ENCODE data around the gene MAPK8. TPM values are rescaled to one million over a fixed set of nuclear protein-coding genes. Genes with fewer than 3 reads are reported as not detected.

MAPK8 gene
- total RNA-seq, 2 donors from 2014 or later, result 39.3 to 74.4 TPM

DNA sequence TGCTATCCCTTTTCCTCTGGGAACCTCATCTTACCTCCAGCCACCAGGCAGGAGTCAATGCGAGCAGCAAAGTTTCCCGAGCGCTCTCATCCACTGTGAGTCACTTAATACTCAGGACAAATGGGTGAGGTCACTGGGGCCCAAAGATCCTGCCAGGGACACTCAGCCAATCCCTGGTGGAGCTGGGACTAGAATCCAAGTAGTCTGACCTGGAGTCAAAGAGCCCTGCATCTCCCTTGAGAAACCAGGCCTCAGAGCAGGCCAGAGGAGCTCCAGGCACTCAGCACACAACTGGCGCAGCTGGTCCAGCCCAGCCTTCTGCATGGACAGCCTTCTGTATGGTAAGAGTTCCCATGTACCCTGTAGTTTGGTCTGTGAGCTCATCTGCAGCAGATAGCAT lies 142.3 kb downstream of the MAPK8 start:
- Histone ChIP-seq H3K9me3 (no peaks in the 10 kb centered on the region), H3K27ac (no peak overlapping the region), H3K4me1 (replicated peaks) (no peaks in the 10 kb centered on the region), H3K36me3 (no peaks in the 10 kb centered on the region), H3K27me3 (replicated peaks; ENCODE audit: insufficient read depth) (no peaks in the 10 kb centered on the region), H3K4me3 (no peak overlapping the region)
- no peak for DNase-seq (ENCODE audit: low spot score)
- 96% methylated on average over 4 of the region's 4 CpGs for WGBS
- TF ChIP-seq POLR2AphosphoS5 (IDR thresholded peaks at IDR 0.05), result no peak
- TF ChIP-seq POLR2A (IDR thresholded peaks at IDR 0.05), result no peak
- TF ChIP-seq, protein P1, sequence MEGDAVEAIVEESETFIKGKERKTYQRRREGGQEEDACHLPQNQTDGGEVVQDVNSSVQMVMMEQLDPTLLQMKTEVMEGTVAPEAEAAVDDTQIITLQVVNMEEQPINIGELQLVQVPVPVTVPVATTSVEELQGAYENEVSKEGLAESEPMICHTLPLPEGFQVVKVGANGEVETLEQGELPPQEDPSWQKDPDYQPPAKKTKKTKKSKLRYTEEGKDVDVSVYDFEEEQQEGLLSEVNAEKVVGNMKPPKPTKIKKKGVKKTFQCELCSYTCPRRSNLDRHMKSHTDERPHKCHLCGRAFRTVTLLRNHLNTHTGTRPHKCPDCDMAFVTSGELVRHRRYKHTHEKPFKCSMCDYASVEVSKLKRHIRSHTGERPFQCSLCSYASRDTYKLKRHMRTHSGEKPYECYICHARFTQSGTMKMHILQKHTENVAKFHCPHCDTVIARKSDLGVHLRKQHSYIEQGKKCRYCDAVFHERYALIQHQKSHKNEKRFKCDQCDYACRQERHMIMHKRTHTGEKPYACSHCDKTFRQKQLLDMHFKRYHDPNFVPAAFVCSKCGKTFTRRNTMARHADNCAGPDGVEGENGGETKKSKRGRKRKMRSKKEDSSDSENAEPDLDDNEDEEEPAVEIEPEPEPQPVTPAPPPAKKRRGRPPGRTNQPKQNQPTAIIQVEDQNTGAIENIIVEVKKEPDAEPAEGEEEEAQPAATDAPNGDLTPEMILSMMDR (IDR thresholded peaks at IDR 0.05), result no peak
- intact Hi-C loops (cut with DNase I), result no loop called here

DNA sequence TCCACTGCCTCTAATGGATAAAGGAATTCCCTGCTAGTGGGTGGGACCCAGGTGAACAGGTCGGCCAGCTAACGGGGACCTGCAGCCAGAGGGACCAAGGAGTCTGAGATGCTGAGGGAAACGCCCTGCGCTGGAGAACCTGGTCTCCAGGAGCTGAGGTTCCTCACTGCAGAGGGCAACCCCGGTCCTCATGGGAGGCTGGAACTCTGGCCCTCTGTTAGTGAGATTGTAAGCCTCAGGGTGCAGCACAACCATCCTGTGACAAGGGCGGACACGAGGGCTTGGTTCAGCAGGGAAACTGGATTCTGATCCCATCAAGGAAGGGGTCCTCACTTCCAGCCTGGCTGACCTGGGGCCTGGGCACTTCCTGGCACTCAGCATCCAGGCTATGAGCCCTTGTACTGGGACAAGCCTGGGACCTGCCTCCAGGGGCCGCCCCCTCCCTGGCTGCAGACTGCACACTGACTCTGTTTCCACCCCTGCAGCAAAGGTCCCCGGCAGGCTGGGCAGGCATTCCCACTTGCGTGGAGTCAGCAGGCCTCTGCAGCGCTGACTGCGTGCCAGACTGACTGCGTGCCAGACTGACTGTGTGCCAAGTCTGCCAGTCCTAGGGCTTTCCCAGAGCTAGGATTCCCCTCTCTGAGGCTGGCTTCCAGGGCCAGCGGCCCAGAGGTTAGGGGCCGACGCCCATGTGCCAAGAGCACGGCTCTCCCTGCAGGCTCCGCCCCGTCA lies 143.2 kb downstream of the MAPK8 start:
- Histone ChIP-seq H3K27ac (no peak overlapping the region), H3K4me3 (no peak overlapping the region), H3K27me3 (replicated peaks; ENCODE audit: insufficient read depth) (no peaks in the 10 kb centered on the region), H3K4me1 (replicated peaks) (no peaks in the 10 kb centered on the region), H3K36me3 (no peaks in the 10 kb centered on the region), H3K9me3 (no peaks in the 10 kb centered on the region)
- WGBS, result 90% methylated on average over 19 of the region's 19 CpGs
- intact Hi-C loops (cut with DNase I), result no loop called here
- TF ChIP-seq, protein P1 (IDR thresholded peaks at IDR 0.05), result no peak
- no peak for TF ChIP-seq POLR2A (IDR thresholded peaks at IDR 0.05)
- no peak for TF ChIP-seq POLR2AphosphoS5 (IDR thresholded peaks at IDR 0.05)
- no peak for DNase-seq (ENCODE audit: low spot score)

DNA sequence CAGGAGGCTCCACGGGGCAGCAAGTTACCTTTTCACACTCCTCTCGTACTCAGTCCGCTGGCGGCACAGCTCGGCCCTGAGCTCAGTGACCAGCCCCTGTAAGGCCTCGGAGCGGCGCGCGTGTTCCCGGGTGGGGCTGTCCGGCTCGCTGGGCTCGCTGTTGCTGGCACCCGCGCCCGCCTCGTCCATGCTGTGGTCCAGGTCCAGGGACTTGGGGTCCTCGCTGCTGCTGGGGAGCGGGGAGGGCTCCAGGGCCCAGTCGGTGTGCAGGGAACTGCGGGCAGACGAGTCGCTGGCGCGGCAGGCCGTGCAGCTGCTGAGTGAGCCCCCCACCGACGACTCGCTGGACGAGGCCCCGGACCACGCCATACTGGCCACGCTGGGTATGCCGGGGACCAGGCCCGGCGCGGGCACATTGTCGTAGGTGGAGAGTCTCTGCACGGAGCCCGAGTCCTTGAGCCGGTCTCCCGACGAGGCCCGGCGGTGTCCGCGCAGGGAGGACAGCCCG lies 143.8 kb downstream of the MAPK8 start:
- no peaks in the 10 kb centered on the region for H3K4me1 ChIP-seq (replicated peaks)
- 95% methylated on average over 44 of the region's 49 CpGs for WGBS
- no peak overlapping the region for H3K27ac ChIP-seq
- TF ChIP-seq POLR2A (IDR thresholded peaks at IDR 0.05) (no peak), POLR2AphosphoS5 (IDR thresholded peaks at IDR 0.05) (no peak)
- TF ChIP-seq, protein P1 (IDR thresholded peaks at IDR 0.05), result no peak
- H3K9me3 ChIP-seq, result no peaks in the 10 kb centered on the region
- no peaks in the 10 kb centered on the region for H3K36me3 ChIP-seq
- DNase-seq (ENCODE audit: low spot score), result no peak
- H3K27me3 ChIP-seq (replicated peaks; ENCODE audit: insufficient read depth), result no peaks in the 10 kb centered on the region
- no peak overlapping the region for H3K4me3 ChIP-seq
- intact Hi-C loops (cut with DNase I), result no loop called here

DNA sequence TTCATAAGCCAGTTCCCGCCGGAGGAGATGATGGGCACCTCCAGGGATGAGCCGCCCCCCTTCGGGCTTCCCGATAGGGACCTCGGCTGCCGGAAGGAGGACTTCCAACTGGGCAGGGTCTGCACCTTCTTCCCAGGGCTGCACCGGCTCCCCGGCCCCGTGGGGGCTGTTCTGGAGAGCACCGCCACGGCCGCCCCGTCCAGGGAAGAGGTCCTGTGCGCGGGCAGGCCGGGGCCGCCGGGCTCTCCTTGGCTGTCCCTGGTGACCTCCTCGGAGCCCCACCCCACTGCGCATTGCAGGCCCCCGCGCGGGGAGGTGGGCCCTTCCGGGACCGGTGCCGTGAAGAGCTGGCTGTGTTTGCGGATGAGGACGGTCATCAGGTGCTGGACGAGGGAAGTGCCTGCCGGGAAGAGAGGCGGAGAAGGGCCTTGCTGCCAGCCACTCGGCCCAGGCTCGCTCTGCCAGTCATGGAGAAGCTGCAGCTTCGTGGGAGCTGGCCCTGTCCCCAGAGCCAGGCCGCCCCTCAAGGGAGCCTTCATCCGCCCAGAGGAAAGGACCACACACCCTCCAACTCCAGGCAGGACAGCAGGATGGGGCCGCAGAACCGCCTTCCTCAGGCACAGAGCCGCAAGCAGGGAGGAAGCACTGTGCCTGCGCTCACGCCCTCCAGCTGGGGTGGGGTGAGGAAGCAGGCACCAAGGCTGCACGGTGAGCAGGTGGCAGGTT lies 144.4 kb downstream of the MAPK8 start:
- H3K27ac ChIP-seq, result no peak overlapping the region
- WGBS, result 93% methylated on average over 38 of the region's 43 CpGs
- no peaks in the 10 kb centered on the region for H3K27me3 ChIP-seq (replicated peaks; ENCODE audit: insufficient read depth)
- no peaks in the 10 kb centered on the region for H3K4me1 ChIP-seq (replicated peaks)
- DNase-seq (ENCODE audit: low spot score), result no peak
- H3K9me3 ChIP-seq, result no peaks in the 10 kb centered on the region
- H3K36me3 ChIP-seq, result no peaks in the 10 kb centered on the region
- TF ChIP-seq, protein P1 (IDR thresholded peaks at IDR 0.05), result no peak
- TF ChIP-seq POLR2AphosphoS5 (IDR thresholded peaks at IDR 0.05), result no peak
- no peak for TF ChIP-seq POLR2A (IDR thresholded peaks at IDR 0.05)
- intact Hi-C loops (cut with DNase I), result no loop called here
- H3K4me3 ChIP-seq, result no peak overlapping the region
